Endothelial cell of umbilical vein (primary cell): ENCODE results near the gene TUFM. TPM values are rescaled to one million over a fixed set of nuclear protein-coding genes. Genes with fewer than 3 reads are reported as not detected.

Source experiments
- BruUV-seq: library from RNA; stranded (reverse); fragments of 400-500 nt; replicated peaks from 2 replicates; lab custom pipeline; 2021; lab: Mats Ljungman, UMichigan
- CTCF ChIA-PET: fragments of 300-600, 350-600 bp; sonication (Branson Sonifier 250); formaldehyde crosslinking; loops from one replicate; lab custom pipeline; 2021; ENCODE audit warnings: antibody characterized with exemption, inconsistent platforms; lab: Charles Lee
- POLR2A ChIA-PET: fragments of 300-600, 350-600 bp; sonication (Branson Sonifier 250); formaldehyde crosslinking; loops from one replicate; lab custom pipeline; 2021; ENCODE audit warnings: antibody characterized with exemption, inconsistent platforms; lab: Charles Lee
- DNase-seq: peaks from one replicate; pipeline ENCODE4 v3.0.0-alpha.2; 2011; ENCODE audit warnings: low read depth, low spot score
- FAIRE-seq: peaks from 2 replicates; lab custom pipeline; 2011; peaks lifted over from hg19 to GRCh38; lab: Jason Lieb, UNC
- H2AFZ ChIP-seq: 2 replicates; pipeline ENCODE4 v1.6.0; 2012; ENCODE audit warnings: low read depth, low read length, control low read depth, inconsistent platforms
- H3K27ac ChIP-seq: 2 replicates; pipeline ENCODE4 v1.5.1; 2011; ENCODE audit warnings: low read depth, mild to moderate bottlenecking, control low read depth, low read length, moderate library complexity; ENCODE audit not compliant: insufficient read depth
- H3K27me3 ChIP-seq, 2 experiments: 2 replicates each; pipeline versions ENCODE4 v1.6.0 to v1.6.1; 2011; ENCODE audit warnings: low read length in 2 of 2, mixed read lengths in 1 of 2; ENCODE audit not compliant: control insufficient read depth in 2 of 2, insufficient read depth in 2 of 2
- H3K36me3 ChIP-seq, 2 experiments: 2 replicates in 1 of 2; 3 replicates in 1 of 2; pipeline ENCODE4 v1.5.1; 2011; ENCODE audit warnings: low read length in 2 of 2, mild to moderate bottlenecking in 1 of 2, moderate library complexity in 1 of 2; ENCODE audit not compliant: control insufficient read depth in 2 of 2, insufficient read depth in 2 of 2; ENCODE audit errors: extremely low read depth in 1 of 2
- H3K4me1 ChIP-seq: 3 replicates; pipeline ENCODE4 v1.5.1; 2011; ENCODE audit warnings: mild to moderate bottlenecking, low read length; ENCODE audit not compliant: control insufficient read depth, insufficient read depth; ENCODE audit errors: extremely low read depth
- H3K4me2 ChIP-seq: 2 replicates; pipeline ENCODE4 v1.6.1; 2011; ENCODE audit warnings: low read length, control low read depth, mixed read lengths; ENCODE audit not compliant: insufficient read depth
- H3K4me3 ChIP-seq, 3 experiments: fragments of 200-600 bp in 1 of 3; sonication (generic), shearing (Covaris generic) in 1 of 3; replicated peaks in 1 of 3; 2 replicates each; pipeline ENCODE4 v1.5.1; 2011 to 2016; ENCODE audit warnings: control low read depth in 3 of 3, low read length in 3 of 3, mild to moderate bottlenecking in 2 of 3, inconsistent platforms in 1 of 3, low read depth in 1 of 3, moderate library complexity in 1 of 3; ENCODE audit not compliant: insufficient read depth in 1 of 3
- H3K79me2 ChIP-seq: 2 replicates; pipeline ENCODE4 v1.6.0; 2012; ENCODE audit warnings: low read length, inconsistent platforms; ENCODE audit not compliant: control insufficient read depth, insufficient read depth
- H3K9ac ChIP-seq: replicated peaks from 2 replicates; pipeline ENCODE3; 2011; ENCODE audit warnings: low read length, control low read depth; ENCODE audit not compliant: insufficient read depth; ENCODE audit errors: extremely low read depth
- H3K9me1 ChIP-seq: replicated peaks from 3 replicates; pipeline ENCODE4 v1.6.0; 2011; ENCODE audit warnings: mild to moderate bottlenecking, low read length; ENCODE audit not compliant: control insufficient read depth, insufficient read depth; ENCODE audit errors: extremely low read depth
- H3K9me3 ChIP-seq: replicated peaks from 2 replicates; pipeline ENCODE4 v1.5.1; 2012; ENCODE audit warnings: low read length, inconsistent platforms; ENCODE audit not compliant: control insufficient read depth, insufficient read depth
- H4K20me1 ChIP-seq: replicated peaks from 2 replicates; pipeline ENCODE3; 2011; ENCODE audit warnings: mild to moderate bottlenecking, low read length; ENCODE audit not compliant: control insufficient read depth, insufficient read depth; ENCODE audit errors: extremely low read depth
- CTCF ChIP-seq, 2 donors: IDR thresholded peaks; 1 replicate in 1 of 2; 2 replicates in 1 of 2; pipeline ENCODE4 v1.5.1; 2011; ENCODE audit warnings: low read length in 2 of 2, mild to moderate bottlenecking in 2 of 2, moderate library complexity in 2 of 2, control low read depth in 1 of 2, inconsistent platforms in 1 of 2, low read depth in 1 of 2; ENCODE audit not compliant: insufficient read depth in 1 of 2; ENCODE audit errors: extremely low read depth in 1 of 2
- EZH2 ChIP-seq: IDR thresholded peaks from 2 replicates; pipeline ENCODE4 v1.6.1; 2012; ENCODE audit warnings: borderline replicate concordance, low read depth, mild to moderate bottlenecking, moderate library complexity, low read length, inconsistent platforms; ENCODE audit not compliant: severe bottlenecking
- FOS ChIP-seq: IDR thresholded peaks from 2 replicates; pipeline ENCODE4 v1.6.1; 2011; ENCODE audit warnings: mild to moderate bottlenecking, low read length, moderate library complexity, borderline replicate concordance; ENCODE audit not compliant: insufficient read depth
- GATA2 ChIP-seq: IDR thresholded peaks from 2 replicates; pipeline ENCODE4 v1.7.0; 2011; ENCODE audit warnings: low read depth, mild to moderate bottlenecking, moderate library complexity, mixed read lengths, low read length; ENCODE audit not compliant: insufficient read length, insufficient read depth
- JUN ChIP-seq: IDR thresholded peaks from 2 replicates; pipeline ENCODE4 v1.6.1; 2011; ENCODE audit warnings: borderline replicate concordance, low read depth; ENCODE audit not compliant: insufficient read length, insufficient read depth
- MYC ChIP-seq: IDR thresholded peaks from one replicate; pipeline ENCODE4 v1.6.1; 2011; ENCODE audit warnings: mild to moderate bottlenecking, low read depth, low read length
- POLR2A ChIP-seq: IDR thresholded peaks from 2 replicates; pipeline ENCODE4 v1.6.1; 2012; ENCODE audit warnings: low read depth, mild to moderate bottlenecking, control low read depth, low read length
- POLR2AphosphoS5 ChIP-seq: IDR thresholded peaks from 2 replicates; pipeline ENCODE4 v1.6.1; 2012; ENCODE audit warnings: low read depth, mild to moderate bottlenecking, control low read depth, low read length, moderate library complexity; ENCODE audit not compliant: insufficient read depth
- dilution Hi-C: fragments of 300-500 bp; cut with MboI; formaldehyde crosslinking; loops from one replicate; pipeline ENCODE4 v1.15.0; 2019; ENCODE audit warnings: low sequenced_read_pairs; ENCODE audit not compliant: extremely low pct_ligation_motif_present
- intact Hi-C: fragments of 100-400 bp; cut with micrococcal nuclease; formaldehyde crosslinking; loops from one replicate; pipeline ENCODE4 v1.10.0; 2022
- polyA plus RNA-seq, 4 experiments: library from polyadenylated mRNA; depleted of rRNA in 3 of 4; stranded (reverse) in 3 of 4; unstranded in 1 of 4; fragments of >200 nt; gene quantifications; 2 replicates each; pipeline versions ENCODE4 v1.2.1 to v1.2.3, GENCODE V29; 2011 to 2012; ENCODE audit warnings: missing spikeins in 1 of 4
- total RNA-seq: library from RNA; stranded (reverse); gene quantifications from 2 replicates; pipeline ENCODE4 v1.2.3, GENCODE V29; 2021
- TF ChIP-seq, protein P1 (sequence below): IDR thresholded peaks from 2 replicates; pipeline ENCODE4 v1.6.1; 2011; ENCODE audit not compliant: insufficient read depth, insufficient read length

The TUFM gene
- total and polyA plus RNA-seq, 2 donors (not counting 3 experiments of a cell fraction or from before 2014, with no cell fraction given), result 186 to 227 TPM

DNA sequence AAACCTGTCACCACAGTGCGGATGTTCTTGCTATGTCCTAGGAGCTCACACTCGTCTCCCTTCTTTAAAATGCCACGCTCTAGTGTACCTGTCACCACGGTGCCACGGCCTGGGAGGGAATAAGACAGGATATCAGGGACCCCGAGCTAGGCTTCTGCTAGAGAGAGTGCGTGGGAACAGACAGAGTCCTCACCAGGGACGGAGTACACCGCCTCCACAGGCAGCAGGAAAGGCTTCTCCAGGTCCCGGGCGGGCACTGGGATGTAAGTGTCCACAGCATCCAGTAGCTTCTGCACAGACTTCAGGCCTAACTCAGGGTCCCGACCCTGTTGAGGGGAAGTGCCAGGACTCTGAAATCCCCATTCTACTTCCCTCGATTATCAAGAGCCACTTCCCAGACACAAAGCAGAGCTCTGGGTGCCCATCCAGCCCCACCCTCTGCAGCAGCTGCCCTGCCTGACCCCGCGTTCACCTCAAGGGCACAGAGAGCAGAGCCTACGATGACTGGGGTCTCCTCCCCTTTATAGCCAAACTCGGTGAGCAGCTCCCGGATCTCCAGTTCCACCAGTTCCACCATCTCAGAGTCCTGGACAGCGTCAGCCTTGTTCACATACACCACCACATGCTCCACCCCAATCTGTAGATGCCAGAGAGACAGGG is 1.8 kb downstream of the TUFM start:
- Histone ChIP-seq H3K9ac (no peak overlapping the region), H3K27me3 (no peaks in the 10 kb centered on the region), H3K36me3 (peaks cover 9 to 23% of the 10 kb centered on the region in 2 experiments), H3K79me2 (peaks cover 27% of the 10 kb centered on the region), H4K20me1 (no peaks in the 10 kb centered on the region), H3K9me1 (no peaks in the 10 kb centered on the region), H3K4me2 (no peak overlapping the region), H3K27ac (no peak overlapping the region), H2AFZ (no peak overlapping the region), H3K4me1 (peaks cover 13% of the 10 kb centered on the region), H3K4me3 (no peak overlapping the region), H3K9me3 (no peaks in the 10 kb centered on the region)
- no TSS peak for BruUV-seq
- no peak for FAIRE-seq
- intact Hi-C loops (no loop called here), dilution Hi-C loops (no loop called here)
- no peak for DNase-seq
- POLR2A ChIA-PET, result interaction anchor here (0.6 kb wide), 1 partner anchor 14 kb away, joined by 3 read pairs; no protein-coding TSS in a partner anchor
- TF ChIP-seq GATA2, result no peak
- TF ChIP-seq, protein P1, sequence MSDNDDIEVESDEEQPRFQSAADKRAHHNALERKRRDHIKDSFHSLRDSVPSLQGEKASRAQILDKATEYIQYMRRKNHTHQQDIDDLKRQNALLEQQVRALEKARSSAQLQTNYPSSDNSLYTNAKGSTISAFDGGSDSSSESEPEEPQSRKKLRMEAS, result no peak
- TF ChIP-seq POLR2A, result no peak
- TF ChIP-seq CTCF (IDR thresholded peaks at IDR 0.05; ENCODE audit: extremely low read depth in 1 of 2, insufficient read depth in 1 of 2, low read depth in 1 of 2, low read length in 2 of 2), result no peak
- no peak for TF ChIP-seq MYC
- TF ChIP-seq FOS, result no peak
- no peak for TF ChIP-seq EZH2
- TF ChIP-seq JUN, result no peak
- TF ChIP-seq POLR2AphosphoS5, result no peak
- CTCF ChIA-PET, result interaction anchor here (0.8 kb wide), 1 partner anchor 101 kb away, joined by 3 read pairs; no protein-coding TSS in a partner anchor
